GM19397 (cell line): Measurements from ENCODE around the gene DGAT2.

Source experiments
- ATAC-seq: cut with Tn5 transposase; IDR thresholded peaks from one replicate; pipeline ENCODE4 v1.9.1; 2021; ENCODE audit warnings: mild to moderate bottlenecking, moderate library complexity; ENCODE audit not compliant: unreplicated experiment

DGAT2 gene

GRCh38 chr11:75821202-75821601, 52.6 kb downstream of the DGAT2 start:
- no peak for ATAC-seq

DNA sequence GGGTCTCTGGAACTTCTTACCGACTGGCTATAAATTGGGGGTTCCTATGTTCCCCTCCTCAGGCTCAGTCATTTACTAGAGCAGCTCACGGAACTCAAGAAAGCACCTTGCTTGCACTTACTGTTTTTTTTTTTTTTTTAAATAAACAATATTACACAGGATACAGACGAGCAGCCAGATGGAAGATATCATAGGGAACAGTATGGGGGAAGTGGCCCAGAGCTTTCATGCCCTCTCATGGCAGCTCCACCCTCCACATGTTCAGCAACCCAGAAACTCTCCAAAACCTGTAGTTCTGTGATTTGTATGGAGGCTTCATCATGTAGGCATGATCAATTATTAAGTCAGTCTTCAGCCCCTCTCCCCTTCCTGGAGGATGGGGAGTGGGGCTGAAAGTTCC, 54.0 kb downstream of the DGAT2 start:
- no peak for ATAC-seq

- ATAC-seq: no peak
These were observed 54.8 kb downstream of the DGAT2 start for GRCh38 chr11:75823415-75823814.

DNA sequence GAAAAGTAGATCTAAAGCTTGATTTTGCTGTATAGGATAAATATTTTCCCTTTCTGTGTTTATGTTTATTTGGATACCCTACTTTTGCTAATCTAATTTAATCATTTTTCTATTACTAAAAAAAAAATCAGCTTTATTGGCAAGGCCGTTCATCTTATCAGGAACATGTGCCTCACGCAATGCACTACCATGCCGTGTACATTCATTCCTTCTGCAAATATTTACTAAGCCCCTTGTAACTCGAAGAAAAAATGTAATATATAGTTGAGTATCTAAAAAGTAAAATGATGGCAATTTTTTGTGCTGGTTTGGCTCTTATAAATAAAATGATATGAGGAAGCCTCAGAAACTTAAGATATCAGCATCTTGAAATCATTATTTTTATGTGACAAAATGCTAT, 55.4 kb downstream of the DGAT2 start:
- ATAC-seq: no peak

DNA sequence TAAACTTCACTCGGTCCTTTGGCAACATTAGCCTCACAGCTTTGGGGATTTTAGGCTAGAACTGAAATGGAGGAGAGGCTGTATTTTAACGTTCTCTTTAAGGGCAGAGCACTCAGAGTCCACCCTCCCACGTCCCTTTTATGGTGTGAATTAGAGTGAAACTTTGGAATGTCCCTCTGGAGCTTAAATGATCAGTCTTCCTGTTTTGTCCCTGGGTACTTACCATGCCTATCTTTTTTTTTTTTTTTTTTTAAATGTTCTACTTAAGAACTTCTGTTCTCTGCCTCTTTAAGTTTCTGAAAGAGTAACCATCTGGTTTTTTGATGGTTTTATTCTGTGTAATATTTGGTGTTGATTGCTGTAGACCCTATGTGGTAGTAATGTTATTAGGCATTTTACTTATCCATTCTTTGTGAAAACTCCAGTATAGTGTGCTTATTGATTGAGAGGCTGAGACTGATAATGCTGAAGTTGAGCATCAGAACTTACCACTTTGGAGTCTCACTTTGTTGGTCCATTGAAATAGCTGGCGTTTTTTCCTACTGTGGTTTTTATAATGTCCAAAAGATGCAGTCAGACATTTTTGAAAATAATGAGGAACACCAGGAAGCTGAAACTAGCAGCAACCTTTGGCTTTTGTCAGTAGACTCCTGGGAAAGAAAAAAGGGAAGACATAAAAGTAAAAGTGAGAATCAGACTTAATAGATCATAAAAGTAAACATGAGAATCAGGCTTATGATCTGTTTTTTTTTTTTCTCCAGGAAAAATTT, 58.1 kb downstream of the DGAT2 start:
- ATAC-seq: no peak

DNA sequence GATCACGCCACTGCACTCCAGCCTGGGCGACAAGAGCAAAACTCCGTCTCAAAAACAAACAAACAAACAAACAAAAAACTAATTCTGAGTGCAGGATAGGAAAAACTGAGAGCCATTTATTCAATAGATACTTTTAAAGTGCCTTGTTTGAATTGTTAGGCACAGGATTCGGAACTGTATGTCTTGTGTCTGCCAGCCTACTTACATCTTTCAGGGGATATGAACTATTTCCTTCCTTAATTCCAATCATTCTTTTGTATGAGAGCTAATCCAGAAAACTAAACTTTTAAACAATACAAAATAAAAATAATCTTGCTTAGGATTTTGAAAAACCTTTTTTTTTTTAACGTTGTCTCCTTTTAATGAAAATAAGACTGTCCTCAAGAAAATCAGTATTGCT, 59.0 kb downstream of the DGAT2 start:
- ATAC-seq: no peak

DNA sequence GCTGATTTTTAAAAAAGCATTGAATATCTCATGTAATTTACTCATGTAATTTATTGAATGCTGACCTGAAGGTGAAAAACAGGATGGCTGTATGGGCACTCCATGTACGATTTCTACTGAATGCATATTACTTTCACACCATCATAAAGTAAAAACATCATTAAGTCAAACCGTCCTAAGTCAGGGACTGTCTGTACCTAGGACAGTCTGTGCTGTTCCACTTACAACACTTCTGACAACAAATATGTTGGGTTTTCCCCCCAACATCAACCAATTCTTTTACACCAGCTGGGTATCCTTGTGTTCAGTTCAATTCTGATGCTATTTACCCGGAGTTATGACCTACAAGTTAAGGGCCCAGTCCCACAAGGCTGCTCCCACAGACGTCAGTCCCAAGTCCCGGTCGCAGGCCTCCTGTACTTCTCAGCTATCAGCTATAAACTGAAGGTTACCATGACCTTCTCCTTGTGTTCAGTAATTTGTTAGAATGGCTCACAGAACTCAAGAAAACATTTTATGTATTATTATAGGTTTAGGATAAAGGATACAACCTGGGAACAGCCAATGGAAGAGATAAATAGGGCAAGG, 63.4 kb downstream of the DGAT2 start:
- no peak for ATAC-seq

- no peak for ATAC-seq
These were observed 66.2 kb downstream of the DGAT2 start for GRCh38 chr11:75834728-75835127.

- no peak for ATAC-seq
These were observed 67.8 kb downstream of the DGAT2 start for GRCh38 chr11:75836417-75836816.

- no peak for ATAC-seq
These were observed 71.3 kb downstream of the DGAT2 start for GRCh38 chr11:75839851-75840250.

GRCh38 chr11:75840522-75840921, 71.9 kb downstream of the DGAT2 start:
- ATAC-seq: no peak

DNA sequence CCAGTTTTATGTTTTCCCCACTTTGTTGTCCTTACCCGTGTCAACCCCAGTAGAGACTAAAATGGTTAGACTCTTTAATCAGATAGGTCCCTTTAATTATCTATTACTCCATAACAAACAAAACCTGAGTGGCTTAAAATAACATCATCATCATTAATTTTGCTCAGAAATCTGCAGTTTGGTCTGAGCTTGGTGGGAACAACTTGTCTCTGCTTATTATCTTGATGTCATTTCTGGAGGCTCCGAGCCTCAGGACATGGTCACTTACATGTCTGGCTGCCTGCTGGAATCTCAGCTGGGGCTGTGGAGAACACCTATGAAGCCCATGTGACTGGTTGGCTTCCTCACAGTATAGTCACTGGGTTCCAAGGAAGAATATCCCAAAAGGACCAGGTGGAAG, 73.2 kb downstream of the DGAT2 start:
- ATAC-seq: no peak

- ATAC-seq: no peak
These were observed 76.7 kb downstream of the DGAT2 start for GRCh38 chr11:75845324-75845723.

GRCh38 chr11:75849894-75850293, 81.3 kb downstream of the DGAT2 start:
- ATAC-seq: no peak

- no peak for ATAC-seq
These were observed 82.2 kb downstream of the DGAT2 start for GRCh38 chr11:75850787-75851186.
